GM12874 (cell line): ENCODE data around the gene VAV1.

Experiments used
- CTCF ChIP-seq: IDR thresholded peaks from 2 replicates; pipeline ENCODE4 v1.5.1; 2011; ENCODE audit warnings: low read depth, mild to moderate bottlenecking, control low read depth, low read length, moderate library complexity; ENCODE audit not compliant: insufficient read depth

VAV1 gene

GRCh38 chr19:6833166-6833790 is 60.8 kb downstream of the VAV1 start:
- TF ChIP-seq CTCF, result no peak

- no peak for TF ChIP-seq CTCF
These were observed 61.9 kb downstream of the VAV1 start for GRCh38 chr19:6834433-6834832.

DNA sequence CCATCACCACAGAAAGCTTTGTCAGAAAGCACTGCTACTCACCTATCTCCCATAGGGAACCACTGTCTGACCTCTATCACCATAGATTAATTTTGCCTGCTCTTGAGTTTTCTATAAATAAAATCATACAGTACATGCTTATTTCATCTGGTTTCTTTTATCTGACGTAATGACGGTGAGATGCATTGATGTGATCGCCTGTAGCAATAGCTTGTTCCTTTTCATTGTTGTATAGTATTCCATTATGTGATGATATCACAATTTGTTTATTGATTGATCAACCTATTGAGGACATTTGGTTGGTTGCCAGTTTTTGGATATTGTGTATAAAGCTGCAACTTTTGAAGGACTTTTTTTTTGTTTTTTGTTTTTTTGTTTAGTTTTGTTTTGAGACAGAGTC is 63.0 kb downstream of the VAV1 start:
- no peak for TF ChIP-seq CTCF

GRCh38 chr19:6837525-6837924 is 65.0 kb downstream of the VAV1 start:
- no peak for TF ChIP-seq CTCF

DNA sequence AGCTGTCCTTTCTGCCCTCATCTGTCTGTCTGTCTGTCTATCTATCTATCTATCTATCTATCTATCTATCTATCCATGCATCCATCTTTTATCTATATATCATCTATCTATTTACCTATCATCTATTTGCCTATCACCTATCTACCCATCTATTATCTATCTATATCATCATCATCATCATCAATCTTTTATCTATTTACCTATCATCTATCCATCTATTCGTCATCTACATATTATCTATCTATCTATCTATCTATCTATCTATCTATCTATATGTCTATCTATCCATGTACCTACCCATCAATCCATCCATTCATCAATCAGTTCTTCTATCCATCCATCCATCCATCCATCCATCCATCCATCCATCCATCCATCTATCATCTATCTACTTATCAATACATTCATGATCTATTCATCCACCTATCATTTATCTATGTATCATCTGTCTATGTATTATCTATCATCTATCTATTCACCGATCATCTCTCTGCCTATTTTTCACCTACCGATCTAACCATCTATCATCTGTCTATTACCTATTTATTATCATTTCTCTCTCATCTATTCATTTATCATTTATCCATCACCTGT is 65.7 kb downstream of the VAV1 start:
- TF ChIP-seq CTCF, result no peak

- TF ChIP-seq CTCF, result no peak
These were observed 70.5 kb downstream of the VAV1 start for GRCh38 chr19:6842871-6843607.

- TF ChIP-seq CTCF, result no peak
These were observed 75.3 kb downstream of the VAV1 start for GRCh38 chr19:6847828-6848200.
